Type B pancreatic cell (in vitro differentiated cells): ENCODE measurements around the gene SHB. TPM values are rescaled to one million over a fixed set of nuclear protein-coding genes. Genes with fewer than 3 reads are reported as not detected.

ENCODE experiments used
- DNase-seq: peaks from one replicate; pipeline ENCODE4 v3.0.0; 2021; ENCODE audit warnings: mixed read lengths; ENCODE audit not compliant: unreplicated experiment; ENCODE audit errors: extremely low spot score
- H3K27ac Mint-ChIP-seq: 2 replicates; pipeline ENCODE4 v1.8.0; 2021; ENCODE audit warnings: mild to moderate bottlenecking, mixed read lengths
- H3K27me3 Mint-ChIP-seq: 2 replicates; pipeline ENCODE4 v1.8.0; 2021; ENCODE audit warnings: mixed read lengths
- H3K36me3 Mint-ChIP-seq: 2 replicates; pipeline ENCODE4 v1.8.0; 2021; ENCODE audit warnings: mixed read lengths
- H3K4me1 Mint-ChIP-seq: one replicate; pipeline ENCODE4 v1.8.0; 2021; ENCODE audit warnings: mixed read lengths; ENCODE audit not compliant: unreplicated experiment
- H3K4me3 Mint-ChIP-seq: 2 replicates; pipeline ENCODE4 v1.8.0; 2021; ENCODE audit warnings: mild to moderate bottlenecking, mixed read lengths
- H3K9me3 Mint-ChIP-seq: 2 replicates; pipeline ENCODE4 v1.8.0; 2021; ENCODE audit warnings: mixed read lengths
- CTCF ChIP-seq: fragments of 200-600 bp; sonication (generic); conservative IDR thresholded peaks from 2 replicates; pipeline ENCODE4 v1.5.0; 2021; ENCODE audit warnings: antibody characterized with exemption, mild to moderate bottlenecking
- total RNA-seq: library from RNA; stranded (reverse); gene quantifications from 2 replicates; pipeline ENCODE4 v1.2.1, GENCODE V29; 2021; ENCODE audit warnings: low replicate concordance

SHB gene
- total RNA-seq, 1 donor from 2014 or later: 14.4 TPM

GRCh38 chr9:37920471-37921167 lies 148.4 kb downstream of the SHB start:
- Mint-ChIP-seq H3K27ac (no peak overlapping the region), H3K27me3 (no peaks in the 10 kb centered on the region), H3K36me3 (no peaks in the 10 kb centered on the region), H3K4me3 (no peak overlapping the region), H3K4me1 (peaks cover 31% of the 10 kb centered on the region), H3K9me3 (no peaks in the 10 kb centered on the region)
- DNase-seq: no peak
- no peak for TF ChIP-seq CTCF

- no peak overlapping the region for H3K4me3 Mint-ChIP-seq
- no peak for DNase-seq
- no peaks in the 10 kb centered on the region for H3K9me3 Mint-ChIP-seq
- H3K36me3 Mint-ChIP-seq: no peaks in the 10 kb centered on the region
- TF ChIP-seq CTCF: no peak
- H3K27me3 Mint-ChIP-seq: no peaks in the 10 kb centered on the region
- peaks cover 31% of the 10 kb centered on the region for H3K4me1 Mint-ChIP-seq
- no peak overlapping the region for H3K27ac Mint-ChIP-seq
Measured at GRCh38 chr9:37919956-37920335, 149.1 kb downstream of the SHB start.

GRCh38 chr9:37919246-37919955 lies 149.6 kb downstream of the SHB start:
- Mint-ChIP-seq H3K4me1 (peaks cover 31% of the 10 kb centered on the region), H3K27me3 (no peaks in the 10 kb centered on the region), H3K27ac (no peak overlapping the region), H3K4me3 (no peak overlapping the region), H3K9me3 (no peaks in the 10 kb centered on the region), H3K36me3 (no peaks in the 10 kb centered on the region)
- DNase-seq: no peak
- TF ChIP-seq CTCF: no peak

- Mint-ChIP-seq H3K27me3 (no peaks in the 10 kb centered on the region), H3K4me1 (peaks cover 31% of the 10 kb centered on the region), H3K36me3 (no peaks in the 10 kb centered on the region), H3K4me3 (no peak overlapping the region), H3K9me3 (no peaks in the 10 kb centered on the region), H3K27ac (peak overlapping the region; percentile 41)
- DNase-seq: no peak
- TF ChIP-seq CTCF: no peak
Measured at GRCh38 chr9:37918665-37919170, 150.3 kb downstream of the SHB start.

- no peaks in the 10 kb centered on the region for H3K9me3 Mint-ChIP-seq
- TF ChIP-seq CTCF: no peak
- H3K27ac Mint-ChIP-seq: peak overlapping the region; percentile 41
- no peaks in the 10 kb centered on the region for H3K27me3 Mint-ChIP-seq
- DNase-seq: no peak
- peaks cover 31% of the 10 kb centered on the region for H3K4me1 Mint-ChIP-seq
- H3K4me3 Mint-ChIP-seq: no peak overlapping the region
- H3K36me3 Mint-ChIP-seq: no peaks in the 10 kb centered on the region
Measured at GRCh38 chr9:37917801-37918664, 151.0 kb downstream of the SHB start.
